GM12801 (cell line): Measurements from ENCODE around the gene PTAFR.

Source experiments
- TF ChIP-seq, protein P1 (sequence below): IDR thresholded peaks from one replicate; pipeline ENCODE4 v1.5.1; 2011; ENCODE audit warnings: control low read depth; ENCODE audit not compliant: insufficient read length; ENCODE audit errors: extremely low read depth

Gene PTAFR

DNA sequence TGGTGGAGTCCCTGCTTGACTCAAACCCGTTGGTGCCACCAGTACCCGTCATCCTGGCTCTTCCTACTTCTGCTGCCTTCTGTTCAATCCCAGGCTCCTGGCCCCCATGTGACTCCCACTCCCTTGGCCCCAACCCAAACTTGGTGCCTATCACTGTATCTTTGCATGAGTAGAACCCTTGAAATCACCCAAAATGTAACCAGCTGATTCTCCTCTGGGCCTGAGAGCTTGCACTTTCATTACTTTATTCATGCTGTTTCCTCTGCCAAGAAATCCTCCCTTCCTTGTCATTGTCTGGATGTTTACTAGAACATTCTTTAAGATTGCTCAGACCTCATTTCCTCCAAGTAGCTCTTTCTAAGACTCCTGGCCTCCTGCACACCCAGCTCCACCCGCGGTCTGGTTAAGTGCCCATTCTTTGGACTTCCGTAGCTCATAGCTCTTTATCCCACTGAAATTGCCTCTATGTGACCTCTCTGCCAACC is 15.7 kb downstream of the PTAFR start:
- TF ChIP-seq, protein P1, sequence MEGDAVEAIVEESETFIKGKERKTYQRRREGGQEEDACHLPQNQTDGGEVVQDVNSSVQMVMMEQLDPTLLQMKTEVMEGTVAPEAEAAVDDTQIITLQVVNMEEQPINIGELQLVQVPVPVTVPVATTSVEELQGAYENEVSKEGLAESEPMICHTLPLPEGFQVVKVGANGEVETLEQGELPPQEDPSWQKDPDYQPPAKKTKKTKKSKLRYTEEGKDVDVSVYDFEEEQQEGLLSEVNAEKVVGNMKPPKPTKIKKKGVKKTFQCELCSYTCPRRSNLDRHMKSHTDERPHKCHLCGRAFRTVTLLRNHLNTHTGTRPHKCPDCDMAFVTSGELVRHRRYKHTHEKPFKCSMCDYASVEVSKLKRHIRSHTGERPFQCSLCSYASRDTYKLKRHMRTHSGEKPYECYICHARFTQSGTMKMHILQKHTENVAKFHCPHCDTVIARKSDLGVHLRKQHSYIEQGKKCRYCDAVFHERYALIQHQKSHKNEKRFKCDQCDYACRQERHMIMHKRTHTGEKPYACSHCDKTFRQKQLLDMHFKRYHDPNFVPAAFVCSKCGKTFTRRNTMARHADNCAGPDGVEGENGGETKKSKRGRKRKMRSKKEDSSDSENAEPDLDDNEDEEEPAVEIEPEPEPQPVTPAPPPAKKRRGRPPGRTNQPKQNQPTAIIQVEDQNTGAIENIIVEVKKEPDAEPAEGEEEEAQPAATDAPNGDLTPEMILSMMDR: no peak

DNA sequence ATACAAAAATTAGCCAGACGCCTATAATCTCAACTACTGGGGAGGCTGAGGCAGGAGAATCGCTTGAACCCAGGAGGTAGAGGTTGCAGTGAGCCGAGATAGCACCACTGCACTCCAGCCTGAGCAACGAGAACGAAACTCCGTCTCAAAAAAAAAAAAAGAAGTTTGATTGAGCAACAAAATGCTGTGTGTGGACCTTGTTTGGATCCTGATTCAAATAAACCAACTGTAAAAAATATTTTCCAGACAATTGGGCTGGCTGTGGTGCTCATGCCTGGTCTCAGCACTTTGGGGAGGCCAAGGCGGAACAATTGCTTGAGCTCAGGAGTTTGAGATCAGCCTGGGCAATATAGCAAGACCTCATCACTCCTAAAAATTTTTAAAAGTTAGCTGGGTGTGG is 16.8 kb downstream of the PTAFR start:
- TF ChIP-seq, protein P1: no peak

DNA sequence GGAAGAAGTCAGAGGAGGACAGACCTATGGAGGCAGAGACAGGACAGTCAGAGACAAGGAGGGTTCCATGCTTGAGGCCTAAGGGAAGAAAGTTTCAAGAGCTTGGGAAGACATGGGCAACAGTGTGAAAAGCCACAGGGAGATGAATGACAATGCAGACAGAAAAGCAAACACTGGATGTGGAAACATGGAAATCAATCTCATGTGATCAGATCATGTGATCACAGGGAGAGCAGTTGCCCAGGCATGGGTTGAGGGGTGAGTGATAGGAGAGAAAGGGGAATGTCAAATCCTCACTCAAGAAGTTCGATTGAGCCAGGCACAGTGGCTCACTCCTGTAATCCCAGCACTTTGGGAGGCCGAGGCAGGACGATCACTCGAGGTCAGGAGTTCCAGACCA is 17.2 kb downstream of the PTAFR start:
- TF ChIP-seq, protein P1: no peak

DNA sequence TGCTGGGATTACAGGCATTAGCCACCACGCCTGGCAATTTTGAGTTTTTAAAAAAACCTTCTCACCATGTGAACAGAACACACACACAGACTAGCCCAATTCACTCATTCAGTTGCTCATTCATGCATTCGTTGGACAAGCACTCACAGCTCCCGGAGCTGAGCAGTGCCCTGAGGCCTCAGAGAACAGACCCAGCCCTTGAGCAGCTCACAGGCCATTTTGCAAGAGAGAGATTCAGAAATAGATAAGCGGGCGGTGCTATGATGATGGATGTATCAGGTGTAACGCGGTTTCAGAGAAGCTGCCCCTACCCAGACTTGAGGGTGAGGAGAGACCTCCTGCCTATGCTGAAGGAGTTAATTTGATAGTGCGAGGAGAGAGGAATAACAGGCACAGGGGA is 18.6 kb downstream of the PTAFR start:
- TF ChIP-seq, protein P1: no peak

DNA sequence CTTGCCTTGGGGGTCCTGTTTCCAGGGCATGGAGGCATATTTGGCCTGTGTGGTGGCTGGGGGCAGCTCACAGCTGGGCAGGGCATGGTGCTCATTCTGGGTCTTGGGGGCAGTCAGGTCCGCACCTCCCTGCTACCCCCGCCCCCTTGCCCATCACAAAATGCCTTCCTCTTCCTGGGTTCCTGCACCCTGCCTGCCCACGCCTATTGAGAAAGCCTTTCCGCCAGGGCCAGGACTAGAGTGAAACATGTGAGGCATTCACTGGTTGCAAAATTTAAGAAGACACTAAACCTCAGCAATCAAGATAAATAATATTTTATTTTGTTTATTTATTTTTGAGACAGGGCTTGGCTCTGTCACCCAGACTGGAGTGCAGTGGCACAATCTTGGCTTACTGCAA is 19.7 kb downstream of the PTAFR start:
- TF ChIP-seq, protein P1: no peak

DNA sequence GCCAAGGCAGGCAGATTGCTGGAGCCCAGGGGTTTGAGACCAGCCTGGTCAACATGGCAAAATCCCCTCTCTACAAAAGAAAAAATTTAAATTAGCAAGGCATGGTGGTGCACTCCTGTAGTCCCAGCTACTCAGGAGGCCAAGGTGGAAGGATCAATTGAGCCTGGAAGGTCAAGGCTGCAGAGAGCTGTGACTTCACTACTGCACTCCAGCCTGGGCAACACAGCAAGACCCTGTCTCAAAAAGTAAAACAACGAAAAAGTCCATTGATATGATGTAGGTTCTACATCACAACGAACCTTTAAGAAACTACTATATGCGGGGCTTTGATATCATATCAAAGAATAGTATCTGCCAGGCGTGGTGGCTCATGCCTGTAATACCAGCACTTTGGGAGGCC is 20.9 kb downstream of the PTAFR start:
- TF ChIP-seq, protein P1: no peak

DNA sequence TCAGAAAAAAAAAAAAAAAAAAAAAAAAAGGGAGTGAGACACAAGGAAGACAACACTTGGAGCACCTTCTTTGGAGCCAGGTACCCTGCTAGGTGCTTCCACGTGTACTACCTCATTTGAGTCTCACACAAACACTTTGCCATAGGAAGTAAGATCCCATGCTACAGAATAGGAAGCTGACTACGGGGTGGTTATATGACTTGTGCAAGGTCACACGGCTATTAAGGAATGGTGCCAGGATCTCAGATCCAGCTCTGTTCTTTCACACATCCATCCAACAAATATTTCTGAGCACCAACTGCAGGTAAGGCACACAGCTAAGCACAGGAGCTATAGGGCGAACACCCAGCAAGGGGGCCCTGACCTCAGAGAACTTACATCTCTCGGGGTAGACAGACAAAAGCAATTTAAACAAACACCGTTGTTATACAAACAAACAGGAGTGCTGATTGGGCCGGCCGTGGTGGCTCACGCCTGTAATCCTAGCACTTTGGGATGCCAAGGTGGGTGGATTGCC is 22.4 kb downstream of the PTAFR start:
- TF ChIP-seq, protein P1: no peak
